CD4-positive, alpha-beta T cell treated with Interferon alpha-2 for 1 hour (primary cell): ENCODE data around the gene CDKL2.
"Not testable (repeated sequence)": the region's sequence is repeated elsewhere in the genome, so short reads cannot be mapped to it uniquely, and the experiment has no call there.

Experiments
- DNase-seq, 2 donors: peaks; one replicate each; pipeline ENCODE4 v3.0.0-alpha.2; 2020 to 2022

The CDKL2 gene

GRCh38 chr4:75630174-75630936 lies at the start of gene CDKL2:
Gene CDKL2 (minus strand): TSS chr4:75630528. CDS start chr4:75625988, 4,540 bp downstream.
- DNase-seq, result peak; percentile 90 to 94

GRCh38 chr4:75678965-75679364 lies 48.6 kb upstream of the CDKL2 start:
- DNase-seq, result no peak

DNA sequence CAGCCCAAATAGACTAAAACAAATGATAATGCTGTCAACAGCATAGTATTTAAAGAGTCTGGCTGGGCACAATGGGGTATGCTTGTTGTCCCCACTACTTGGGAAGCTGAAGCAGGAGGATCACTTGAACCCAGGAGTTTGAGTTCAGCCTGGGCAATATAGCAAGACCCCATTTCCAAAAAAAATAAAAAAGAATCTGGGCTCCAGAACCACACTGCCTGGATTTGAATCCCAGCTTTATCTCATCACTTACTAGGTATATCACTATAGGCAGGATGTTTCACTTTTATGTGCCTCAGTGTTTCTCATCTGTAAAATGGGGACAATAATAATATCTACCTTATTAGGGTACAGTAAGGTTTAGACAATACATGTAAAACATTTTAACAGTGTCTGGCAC lies 48.1 kb upstream of the CDKL2 start:
- DNase-seq, result no peak

GRCh38 chr4:75675004-75675531 lies 44.7 kb upstream of the CDKL2 start:
- no peak for DNase-seq

- DNase-seq, result no peak
Observed at GRCh38 chr4:75673959-75674328, 43.6 kb upstream of the CDKL2 start.

- peak; percentile 99 for DNase-seq
Observed at GRCh38 chr4:75673027-75673958, 43.0 kb upstream of the CDKL2 start, which contains the start of gene G3BP2. Gene G3BP2 (minus strand): TSS chr4:75673411. CDS start chr4:75662025, 11,386 bp downstream.

DNA sequence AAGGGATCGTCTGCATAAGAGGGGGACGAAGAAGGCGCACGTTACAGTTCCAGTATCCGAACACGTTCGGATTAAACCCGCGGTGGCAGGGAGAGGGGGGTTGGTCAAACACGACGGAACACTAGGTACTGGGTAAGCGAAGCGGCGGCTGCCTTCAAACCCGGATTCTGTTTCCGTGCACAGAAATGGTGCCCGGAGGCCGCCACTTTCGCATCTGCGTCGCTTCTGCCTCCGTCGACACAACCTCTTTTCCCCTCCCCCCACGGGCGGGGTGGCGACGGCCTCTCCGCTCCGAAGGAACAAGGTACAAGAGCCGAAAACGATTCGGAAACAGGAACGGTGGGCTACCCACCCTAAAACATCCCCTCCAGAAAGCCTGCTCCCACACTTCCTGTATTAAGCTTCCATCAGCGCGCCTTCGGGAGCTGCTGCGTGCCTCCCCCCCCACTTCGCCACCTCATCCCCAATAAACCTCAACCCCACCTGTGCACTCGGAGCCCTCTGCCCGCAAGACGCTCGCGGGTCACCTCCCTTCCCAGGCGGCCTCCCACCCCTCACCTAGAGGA lies 42.2 kb upstream of the CDKL2 start:
- peak; percentile 78 to 83 for DNase-seq

GRCh38 chr4:75671802-75672421 lies 41.6 kb upstream of the CDKL2 start:
- no peak for DNase-seq

GRCh38 chr4:75668596-75668995 lies 38.3 kb upstream of the CDKL2 start:
- no peak for DNase-seq

- DNase-seq, result not testable (repeated sequence)
Observed at GRCh38 chr4:75667636-75668035, 37.3 kb upstream of the CDKL2 start.

- no peak for DNase-seq
Observed at GRCh38 chr4:75666299-75666698, 36.0 kb upstream of the CDKL2 start.

GRCh38 chr4:75664604-75665003 lies 34.3 kb upstream of the CDKL2 start:
- DNase-seq, result not testable (repeated sequence)

DNA sequence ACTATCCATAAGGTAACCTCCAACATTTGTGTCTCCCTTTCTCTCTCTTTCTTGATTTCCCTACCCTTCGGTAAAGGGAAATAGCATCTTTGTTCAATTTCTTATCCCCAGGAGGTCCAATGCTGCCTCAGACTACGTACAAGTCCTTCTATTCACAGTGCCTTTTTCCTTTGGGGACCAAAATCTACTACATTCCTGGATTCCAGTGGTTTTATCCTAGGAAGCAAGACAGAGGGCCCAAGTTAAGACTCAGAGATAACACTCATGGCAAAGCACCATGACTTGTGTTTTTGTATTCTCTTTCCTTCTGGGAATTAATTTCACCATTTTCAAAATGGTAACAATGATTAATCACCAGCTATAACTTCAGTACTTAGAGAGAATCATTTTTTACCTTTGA lies 32.3 kb upstream of the CDKL2 start:
- no peak for DNase-seq

DNA sequence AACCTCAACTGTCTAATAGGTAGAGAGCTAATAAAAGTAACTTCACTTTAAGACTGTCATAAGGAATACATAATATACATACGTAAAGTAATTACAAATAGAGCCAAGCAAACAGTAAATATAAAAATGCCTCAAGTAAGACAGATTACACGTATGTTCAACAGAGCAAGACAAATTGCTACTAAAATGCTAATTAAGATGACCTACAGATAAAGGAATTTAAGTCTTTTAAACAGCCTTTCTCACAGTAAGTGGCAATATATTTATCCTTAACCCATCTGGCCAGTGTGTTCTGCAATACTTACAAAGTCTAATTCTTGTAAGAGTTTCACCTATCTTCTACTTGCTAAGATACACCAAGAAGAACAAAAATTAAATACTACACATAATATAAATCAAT lies 30.2 kb upstream of the CDKL2 start:
- DNase-seq, result no peak

DNA sequence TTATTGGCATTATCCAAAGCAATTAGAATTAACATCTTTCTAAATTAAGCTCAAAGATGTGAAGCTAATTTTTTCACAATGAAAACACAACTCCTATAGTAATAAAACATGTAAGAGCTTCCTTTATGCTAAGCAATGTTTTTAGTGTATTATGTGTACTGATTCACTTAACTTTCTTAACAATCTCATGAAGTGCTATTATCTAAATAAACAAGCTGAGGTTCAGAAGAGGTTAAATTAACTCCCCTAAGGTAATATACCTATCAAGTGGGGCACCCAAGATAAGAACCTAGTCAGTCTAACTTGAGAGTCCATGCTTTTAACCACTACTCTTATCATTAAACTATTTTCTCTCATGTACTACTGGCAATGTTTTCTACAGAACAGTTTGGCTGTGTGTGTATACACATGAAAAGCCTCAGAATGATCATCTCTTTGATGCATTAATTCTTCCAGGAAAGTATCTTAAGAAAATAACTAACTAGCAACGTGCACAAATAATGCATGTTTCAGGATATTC lies 29.2 kb upstream of the CDKL2 start:
- no peak for DNase-seq

- DNase-seq, result no peak
Observed at GRCh38 chr4:75658876-75659275, 28.5 kb upstream of the CDKL2 start.

DNA sequence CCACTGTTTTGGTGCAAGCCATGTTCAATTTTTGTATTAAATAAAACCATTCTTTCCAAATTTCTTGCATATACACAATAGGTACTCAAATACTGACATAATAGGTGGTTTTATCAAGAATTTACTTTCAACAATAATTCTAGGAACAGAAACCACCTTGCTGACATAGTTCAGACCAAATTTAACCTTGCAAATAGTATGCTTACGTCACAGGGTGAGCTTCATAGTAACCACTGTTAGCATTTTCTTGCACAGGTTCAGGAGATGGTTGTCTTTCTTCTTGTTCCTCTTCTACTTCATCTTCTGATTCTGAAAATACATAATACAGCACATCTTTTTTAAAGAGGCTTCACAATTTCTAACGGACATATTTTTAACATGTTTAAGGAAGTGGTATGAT lies 25.2 kb upstream of the CDKL2 start:
- peak; percentile 15 to 75 for DNase-seq

DNA sequence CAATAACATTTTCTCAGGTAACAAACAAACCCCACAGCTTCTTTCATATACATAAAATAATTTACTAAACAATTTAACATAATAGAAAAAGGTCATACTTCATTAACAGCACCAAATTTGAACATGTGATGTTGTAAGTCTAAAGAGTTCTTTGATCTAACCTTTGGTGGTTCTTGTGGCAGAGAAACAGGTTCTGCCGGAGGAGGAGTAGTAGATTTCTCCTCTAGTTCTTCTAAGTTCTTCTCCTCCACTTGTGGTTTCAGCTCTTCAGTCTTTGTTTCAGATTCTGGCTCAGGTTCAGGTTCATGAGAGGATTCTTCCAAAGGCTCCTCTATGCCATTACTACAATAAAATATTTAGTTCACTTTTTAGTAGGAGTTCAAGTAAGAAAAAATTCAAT lies 24.6 kb upstream of the CDKL2 start:
- peak; percentile 18 to 60 for DNase-seq

DNA sequence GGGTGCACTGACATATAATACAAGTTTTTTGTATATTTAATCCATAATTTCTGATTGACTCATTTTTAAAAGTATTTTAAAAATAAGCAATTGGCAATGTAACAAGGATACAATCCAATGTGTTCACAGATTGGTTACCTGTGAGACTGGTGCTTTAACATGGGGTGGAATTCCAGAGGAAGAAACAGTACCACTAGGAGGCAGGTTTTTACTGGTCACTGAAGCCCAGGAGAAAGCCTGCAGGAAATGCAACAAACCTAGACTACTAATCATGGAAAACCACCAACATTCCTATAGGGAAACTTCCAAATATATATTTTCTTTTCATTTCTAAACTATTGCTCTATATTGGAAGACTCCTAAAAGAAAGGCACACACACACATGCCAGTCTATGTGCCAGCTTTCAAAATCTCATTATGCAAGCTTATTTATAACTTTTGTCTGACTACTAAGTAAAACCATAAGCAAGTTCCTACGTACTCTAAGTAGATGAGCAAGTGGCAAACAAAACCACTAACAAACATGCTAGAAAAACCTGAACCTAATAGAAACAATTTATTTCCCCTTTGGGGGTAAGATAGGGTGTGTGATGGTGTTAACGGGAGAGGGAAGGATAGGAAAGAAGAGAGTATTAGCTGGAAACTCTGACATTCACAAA lies 23.6 kb upstream of the CDKL2 start:
- no peak for DNase-seq

GRCh38 chr4:75644095-75644494 lies 13.8 kb upstream of the CDKL2 start:
- no peak for DNase-seq

GRCh38 chr4:75643651-75644050 lies 13.3 kb upstream of the CDKL2 start:
- no peak for DNase-seq

GRCh38 chr4:75639124-75639695 lies 8.9 kb upstream of the CDKL2 start:
- DNase-seq, result no peak
